HepG2 (cell line): ENCODE data around the gene DNMBP. TPM values are rescaled to one million over a fixed set of nuclear protein-coding genes. Genes with fewer than 3 reads are reported as not detected.

Experiments
- RBFOX2 ChIP-seq: fragments of 200-400 bp; formaldehyde crosslinking; IDR thresholded peaks from 2 replicates; pipeline ENCODE4 v1.6.1; 2017; ENCODE audit warnings: low read depth, mild to moderate bottlenecking, low read length
- RFX1 ChIP-seq: fragments of 450-650 bp; IDR thresholded peaks from 2 replicates; pipeline ENCODE4 v1.6.1; 2017
- ZBTB7B ChIP-seq: sonication (generic); formaldehyde crosslinking; IDR thresholded peaks from 2 replicates; pipeline ENCODE4 v1.4.0; 2020; ENCODE audit warnings: missing genetic modification reagents
- ZC3H4 ChIP-seq: sonication (generic); formaldehyde crosslinking; IDR thresholded peaks from 2 replicates; pipeline ENCODE4 v1.4.0; 2020; ENCODE audit warnings: missing genetic modification reagents, borderline replicate concordance
- ZFAT ChIP-seq: sonication (generic); formaldehyde crosslinking; conservative IDR thresholded peaks from 2 replicates; pipeline ENCODE4 v1.8.1; 2023; ENCODE audit warnings: missing genetic modification reagents, inconsistent platforms
- ZNF232 ChIP-seq: sonication (generic); formaldehyde crosslinking; IDR thresholded peaks from 2 replicates; pipeline ENCODE4 v1.4.0; 2020; ENCODE audit warnings: missing genetic modification reagents, borderline replicate concordance
- ZNF709 ChIP-seq: sonication (generic); formaldehyde crosslinking; IDR thresholded peaks from 2 replicates; pipeline ENCODE4 v1.5.0; 2020; ENCODE audit warnings: mild to moderate bottlenecking, missing genetic modification reagents
- ZSCAN22 ChIP-seq: sonication (generic); formaldehyde crosslinking; IDR thresholded peaks from 2 replicates; pipeline ENCODE4 v1.4.0; 2020; ENCODE audit warnings: mild to moderate bottlenecking, missing genetic modification reagents
- polyA plus RNA-seq, 8 experiments: library from polyadenylated mRNA; depleted of rRNA in 3 of 8; stranded (reverse) in 7 of 8; unstranded in 1 of 8; fragments of >200 nt; fragmentation: Illumina TruSeq in 4 of 8; extraction: Trizol in 4 of 8; gene quantifications; 2 replicates each; pipeline versions ENCODE4 v1.2.1 to v1.2.3, GENCODE V29; 2011 to 2016; ENCODE audit warnings: low read depth in 4 of 8, missing spikeins in 1 of 8, mixed read lengths in 1 of 8; ENCODE audit not compliant: insufficient read depth in 1 of 8
- total RNA-seq, 5 experiments: library from RNA; depleted of rRNA; stranded (reverse); fragments of >200 nt; fragmentation: Illumina TruSeq; extraction: Trizol; gene quantifications; 2 replicates each; pipeline ENCODE4 v1.2.3, GENCODE V29; 2016; ENCODE audit warnings: low read depth in 1 of 5
- TF ChIP-seq, protein P1 (sequence below): sonication (generic); formaldehyde crosslinking; IDR thresholded peaks from 2 replicates; pipeline ENCODE4 v1.4.0; 2020; ENCODE audit warnings: missing genetic modification reagents
- TF ChIP-seq, protein P2 (sequence below): sonication (generic); formaldehyde crosslinking; IDR thresholded peaks from 2 replicates; pipeline ENCODE4 v1.4.0; 2020; ENCODE audit warnings: missing genetic modification reagents, borderline replicate concordance
- TF ChIP-seq, protein P3 (sequence below): sonication (generic); formaldehyde crosslinking; IDR thresholded peaks from 2 replicates; pipeline ENCODE4 v1.5.1; 2020; ENCODE audit warnings: missing genetic modification reagents, mild to moderate bottlenecking, borderline replicate concordance
- TF ChIP-seq, protein P4 (sequence below): sonication (generic); formaldehyde crosslinking; conservative IDR thresholded peaks from 2 replicates; pipeline ENCODE4 v1.4.0; 2020; ENCODE audit warnings: missing genetic modification reagents
- TF ChIP-seq, protein P5 (sequence below): sonication (generic); formaldehyde crosslinking; IDR thresholded peaks from 2 replicates; pipeline ENCODE4 v1.5.1; 2020; ENCODE audit warnings: missing genetic modification reagents, mild to moderate bottlenecking, borderline replicate concordance
- TF ChIP-seq, protein P6 (sequence below): sonication (generic); formaldehyde crosslinking; IDR thresholded peaks from 2 replicates; pipeline ENCODE4 v1.4.0; 2020; ENCODE audit warnings: missing genetic modification reagents
- TF ChIP-seq, protein P7 (sequence below): sonication (generic); formaldehyde crosslinking; IDR thresholded peaks from 2 replicates; pipeline ENCODE4 v1.5.0; 2020; ENCODE audit warnings: mild to moderate bottlenecking, low read depth, missing genetic modification reagents, borderline replicate concordance

Gene DNMBP
- total and polyA plus RNA-seq, 2 of the 13 experiments (the other 11 are each of a cell fraction or from before 2014, with no cell fraction given), result 3.6 to 6.3 TPM

DNA sequence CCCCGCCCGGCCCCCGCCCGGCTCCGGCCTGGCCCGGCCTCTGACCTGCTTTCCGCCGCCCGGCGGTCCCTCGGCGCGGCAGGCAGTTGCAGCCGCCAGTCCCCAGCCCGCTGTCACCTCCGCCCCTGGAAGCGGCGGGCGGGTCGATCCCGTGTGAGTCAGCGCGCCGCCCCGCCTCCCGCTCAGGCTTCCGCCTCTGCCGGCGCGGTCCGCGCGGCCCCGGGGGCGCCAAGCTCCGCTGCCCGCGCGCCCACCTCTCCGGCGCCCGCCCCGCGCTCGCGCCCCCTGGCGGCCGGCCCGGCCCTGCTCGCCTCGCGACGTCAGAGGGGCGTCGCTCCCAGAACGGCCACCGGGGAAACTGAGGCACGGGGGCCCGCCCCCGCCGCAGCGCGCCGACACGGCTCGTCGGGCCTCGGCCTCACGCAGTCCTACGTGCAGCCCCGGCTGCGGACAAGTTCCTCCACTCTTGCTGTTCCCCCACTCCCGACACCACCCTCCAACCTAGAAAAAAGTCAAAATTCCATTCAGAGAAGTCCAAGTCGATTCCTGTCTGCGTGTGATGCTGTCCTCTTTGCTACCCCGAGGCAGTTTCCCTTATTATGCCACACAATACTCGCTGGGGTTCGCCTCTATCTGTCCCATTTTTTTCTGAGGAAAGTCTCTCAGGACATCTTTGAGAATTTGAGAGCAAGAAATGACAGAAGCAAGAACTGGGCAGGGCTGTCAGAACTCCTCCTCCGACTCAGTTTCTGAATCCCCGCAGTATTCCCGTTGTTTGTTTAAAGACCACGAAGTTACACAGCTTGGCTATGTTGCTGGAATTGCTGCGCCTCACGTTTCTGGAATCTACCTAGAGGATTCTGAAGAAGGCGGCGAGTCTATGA lies at the start of gene DNMBP (continued):
- TF ChIP-seq, protein P1, sequence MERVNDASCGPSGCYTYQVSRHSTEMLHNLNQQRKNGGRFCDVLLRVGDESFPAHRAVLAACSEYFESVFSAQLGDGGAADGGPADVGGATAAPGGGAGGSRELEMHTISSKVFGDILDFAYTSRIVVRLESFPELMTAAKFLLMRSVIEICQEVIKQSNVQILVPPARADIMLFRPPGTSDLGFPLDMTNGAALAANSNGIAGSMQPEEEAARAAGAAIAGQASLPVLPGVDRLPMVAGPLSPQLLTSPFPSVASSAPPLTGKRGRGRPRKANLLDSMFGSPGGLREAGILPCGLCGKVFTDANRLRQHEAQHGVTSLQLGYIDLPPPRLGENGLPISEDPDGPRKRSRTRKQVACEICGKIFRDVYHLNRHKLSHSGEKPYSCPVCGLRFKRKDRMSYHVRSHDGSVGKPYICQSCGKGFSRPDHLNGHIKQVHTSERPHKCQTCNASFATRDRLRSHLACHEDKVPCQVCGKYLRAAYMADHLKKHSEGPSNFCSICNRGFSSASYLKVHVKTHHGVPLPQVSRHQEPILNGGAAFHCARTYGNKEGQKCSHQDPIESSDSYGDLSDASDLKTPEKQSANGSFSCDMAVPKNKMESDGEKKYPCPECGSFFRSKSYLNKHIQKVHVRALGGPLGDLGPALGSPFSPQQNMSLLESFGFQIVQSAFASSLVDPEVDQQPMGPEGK, result 0 out of 2 replicates have a peak, but pooled peaks have one; percentile 22
- TF ChIP-seq, protein P2, sequence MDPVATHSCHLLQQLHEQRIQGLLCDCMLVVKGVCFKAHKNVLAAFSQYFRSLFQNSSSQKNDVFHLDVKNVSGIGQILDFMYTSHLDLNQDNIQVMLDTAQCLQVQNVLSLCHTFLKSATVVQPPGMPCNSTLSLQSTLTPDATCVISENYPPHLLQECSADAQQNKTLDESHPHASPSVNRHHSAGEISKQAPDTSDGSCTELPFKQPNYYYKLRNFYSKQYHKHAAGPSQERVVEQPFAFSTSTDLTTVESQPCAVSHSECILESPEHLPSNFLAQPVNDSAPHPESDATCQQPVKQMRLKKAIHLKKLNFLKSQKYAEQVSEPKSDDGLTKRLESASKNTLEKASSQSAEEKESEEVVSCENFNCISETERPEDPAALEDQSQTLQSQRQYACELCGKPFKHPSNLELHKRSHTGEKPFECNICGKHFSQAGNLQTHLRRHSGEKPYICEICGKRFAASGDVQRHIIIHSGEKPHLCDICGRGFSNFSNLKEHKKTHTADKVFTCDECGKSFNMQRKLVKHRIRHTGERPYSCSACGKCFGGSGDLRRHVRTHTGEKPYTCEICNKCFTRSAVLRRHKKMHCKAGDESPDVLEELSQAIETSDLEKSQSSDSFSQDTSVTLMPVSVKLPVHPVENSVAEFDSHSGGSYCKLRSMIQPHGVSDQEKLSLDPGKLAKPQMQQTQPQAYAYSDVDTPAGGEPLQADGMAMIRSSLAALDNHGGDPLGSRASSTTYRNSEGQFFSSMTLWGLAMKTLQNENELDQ (CRISPR knock-in tag), result no peak
- TF ChIP-seq, protein P3, sequence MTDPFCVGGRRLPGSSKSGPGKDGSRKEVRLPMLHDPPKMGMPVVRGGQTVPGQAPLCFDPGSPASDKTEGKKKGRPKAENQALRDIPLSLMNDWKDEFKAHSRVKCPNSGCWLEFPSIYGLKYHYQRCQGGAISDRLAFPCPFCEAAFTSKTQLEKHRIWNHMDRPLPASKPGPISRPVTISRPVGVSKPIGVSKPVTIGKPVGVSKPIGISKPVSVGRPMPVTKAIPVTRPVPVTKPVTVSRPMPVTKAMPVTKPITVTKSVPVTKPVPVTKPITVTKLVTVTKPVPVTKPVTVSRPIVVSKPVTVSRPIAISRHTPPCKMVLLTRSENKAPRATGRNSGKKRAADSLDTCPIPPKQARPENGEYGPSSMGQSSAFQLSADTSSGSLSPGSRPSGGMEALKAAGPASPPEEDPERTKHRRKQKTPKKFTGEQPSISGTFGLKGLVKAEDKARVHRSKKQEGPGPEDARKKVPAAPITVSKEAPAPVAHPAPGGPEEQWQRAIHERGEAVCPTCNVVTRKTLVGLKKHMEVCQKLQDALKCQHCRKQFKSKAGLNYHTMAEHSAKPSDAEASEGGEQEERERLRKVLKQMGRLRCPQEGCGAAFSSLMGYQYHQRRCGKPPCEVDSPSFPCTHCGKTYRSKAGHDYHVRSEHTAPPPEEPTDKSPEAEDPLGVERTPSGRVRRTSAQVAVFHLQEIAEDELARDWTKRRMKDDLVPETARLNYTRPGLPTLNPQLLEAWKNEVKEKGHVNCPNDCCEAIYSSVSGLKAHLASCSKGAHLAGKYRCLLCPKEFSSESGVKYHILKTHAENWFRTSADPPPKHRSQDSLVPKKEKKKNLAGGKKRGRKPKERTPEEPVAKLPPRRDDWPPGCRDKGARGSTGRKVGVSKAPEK (CRISPR knock-in tag), result no peak
- TF ChIP-seq RBFOX2, result peak; percentile 64; the same call in 1 of the 2 replicates
- TF ChIP-seq, protein P4, sequence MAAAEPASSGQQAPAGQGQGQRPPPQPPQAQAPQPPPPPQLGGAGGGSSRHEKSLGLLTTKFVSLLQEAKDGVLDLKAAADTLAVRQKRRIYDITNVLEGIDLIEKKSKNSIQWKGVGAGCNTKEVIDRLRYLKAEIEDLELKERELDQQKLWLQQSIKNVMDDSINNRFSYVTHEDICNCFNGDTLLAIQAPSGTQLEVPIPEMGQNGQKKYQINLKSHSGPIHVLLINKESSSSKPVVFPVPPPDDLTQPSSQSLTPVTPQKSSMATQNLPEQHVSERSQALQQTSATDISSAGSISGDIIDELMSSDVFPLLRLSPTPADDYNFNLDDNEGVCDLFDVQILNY (CRISPR knock-in tag), result no peak
- TF ChIP-seq RFX1, result no peak
- TF ChIP-seq ZC3H4 (CRISPR knock-in tag), result no peak
- 0 out of 2 replicates have a peak, but pooled peaks have one; percentile 47 for TF ChIP-seq ZNF232 (CRISPR knock-in tag)
- no peak for TF ChIP-seq ZSCAN22 (CRISPR knock-in tag)
- TF ChIP-seq, protein P5, sequence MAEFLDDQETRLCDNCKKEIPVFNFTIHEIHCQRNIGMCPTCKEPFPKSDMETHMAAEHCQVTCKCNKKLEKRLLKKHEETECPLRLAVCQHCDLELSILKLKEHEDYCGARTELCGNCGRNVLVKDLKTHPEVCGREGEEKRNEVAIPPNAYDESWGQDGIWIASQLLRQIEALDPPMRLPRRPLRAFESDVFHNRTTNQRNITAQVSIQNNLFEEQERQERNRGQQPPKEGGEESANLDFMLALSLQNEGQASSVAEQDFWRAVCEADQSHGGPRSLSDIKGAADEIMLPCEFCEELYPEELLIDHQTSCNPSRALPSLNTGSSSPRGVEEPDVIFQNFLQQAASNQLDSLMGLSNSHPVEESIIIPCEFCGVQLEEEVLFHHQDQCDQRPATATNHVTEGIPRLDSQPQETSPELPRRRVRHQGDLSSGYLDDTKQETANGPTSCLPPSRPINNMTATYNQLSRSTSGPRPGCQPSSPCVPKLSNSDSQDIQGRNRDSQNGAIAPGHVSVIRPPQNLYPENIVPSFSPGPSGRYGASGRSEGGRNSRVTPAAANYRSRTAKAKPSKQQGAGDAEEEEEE, result no peak
- TF ChIP-seq, protein P6, sequence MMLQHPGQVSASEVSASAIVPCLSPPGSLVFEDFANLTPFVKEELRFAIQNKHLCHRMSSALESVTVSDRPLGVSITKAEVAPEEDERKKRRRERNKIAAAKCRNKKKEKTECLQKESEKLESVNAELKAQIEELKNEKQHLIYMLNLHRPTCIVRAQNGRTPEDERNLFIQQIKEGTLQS (CRISPR knock-in tag), result 0 out of 2 replicates have a peak, but pooled peaks have one; percentile 35
- TF ChIP-seq, protein P7, sequence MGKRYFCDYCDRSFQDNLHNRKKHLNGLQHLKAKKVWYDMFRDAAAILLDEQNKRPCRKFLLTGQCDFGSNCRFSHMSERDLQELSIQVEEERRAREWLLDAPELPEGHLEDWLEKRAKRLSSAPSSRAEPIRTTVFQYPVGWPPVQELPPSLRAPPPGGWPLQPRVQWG, result no peak
- peak; percentile 90 for TF ChIP-seq ZBTB7B (CRISPR knock-in tag)
- TF ChIP-seq ZNF709, result no peak
- no peak for TF ChIP-seq ZFAT (CRISPR knock-in tag)
